HG03565 (cell line): ENCODE data around the gene ZDHHC1.

ENCODE experiments used
- ATAC-seq: cut with Tn5 transposase; IDR thresholded peaks from one replicate; pipeline ENCODE4 v1.9.1; 2021; ENCODE audit warnings: mild to moderate bottlenecking, moderate library complexity; ENCODE audit not compliant: unreplicated experiment

Gene ZDHHC1

GRCh38 chr16:67415872-67416793 lies at the start of gene ZDHHC1:
Gene ZDHHC1, minus strand, starts transcription at chr16:67416477. Its CDS starts 8,702 bp downstream, at chr16:67407775.
- ATAC-seq = no peak

DNA sequence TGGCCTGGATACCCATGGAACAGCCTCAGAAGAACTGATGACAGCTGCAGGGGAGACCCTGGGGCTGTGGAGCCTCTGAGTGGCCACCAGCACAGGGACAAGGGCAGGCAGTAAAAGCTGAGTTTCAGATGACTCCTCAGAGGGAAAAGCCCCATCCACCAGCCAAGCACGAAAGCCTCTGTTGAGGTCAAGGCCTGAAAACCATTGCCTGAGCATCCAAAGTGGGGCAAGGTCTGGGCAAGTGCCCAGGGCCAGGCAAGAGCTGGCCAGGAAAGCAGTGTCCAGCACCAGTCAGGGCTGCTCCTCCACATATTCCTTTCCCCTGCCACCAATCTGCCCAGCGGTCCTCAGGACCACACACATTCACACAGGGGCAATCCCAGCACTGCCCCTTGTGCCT lies 48.3 kb upstream of the ZDHHC1 start:
- ATAC-seq = no peak

GRCh38 chr16:67463691-67464090 lies 47.4 kb upstream of the ZDHHC1 start:
- ATAC-seq = no peak

DNA sequence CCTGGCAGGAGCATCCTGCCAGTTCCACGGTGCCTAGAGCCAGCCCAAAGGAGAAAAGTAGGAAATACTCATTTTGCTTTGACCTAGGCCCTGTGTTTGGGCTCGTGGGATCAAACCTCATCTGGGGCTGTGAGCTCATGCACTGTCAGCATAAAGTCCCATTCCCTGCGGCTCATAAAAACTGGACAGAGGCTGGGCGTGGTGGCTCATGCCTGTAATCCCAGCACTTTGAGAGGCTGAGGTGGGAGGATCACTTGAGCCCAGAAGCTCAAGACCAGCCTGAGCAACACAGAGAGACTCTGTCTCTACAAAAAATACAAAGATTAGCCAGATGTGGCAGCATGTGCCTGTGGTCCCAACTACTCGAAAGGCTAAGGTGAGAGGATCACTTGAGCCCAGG lies 46.8 kb upstream of the ZDHHC1 start:
- ATAC-seq = no peak

DNA sequence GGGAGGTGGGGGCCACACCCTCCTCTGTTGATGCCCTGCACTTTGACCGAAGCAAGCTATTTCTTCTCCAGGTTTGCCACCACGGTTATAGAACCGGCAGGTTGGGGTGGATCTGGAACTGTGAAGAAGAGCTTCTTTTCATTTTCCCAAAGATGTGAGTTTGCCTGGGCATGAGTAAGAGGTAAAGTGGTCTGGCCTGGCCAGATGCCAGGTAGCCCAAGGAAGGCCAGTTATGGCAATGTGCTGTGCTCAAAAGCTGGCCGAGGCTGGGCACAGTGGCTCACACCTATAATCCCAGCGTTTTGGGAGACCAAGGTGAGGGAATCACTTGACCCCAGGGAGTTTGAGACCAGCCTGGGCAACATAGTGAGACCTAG lies 46.0 kb upstream of the ZDHHC1 start:
- no peak for ATAC-seq

DNA sequence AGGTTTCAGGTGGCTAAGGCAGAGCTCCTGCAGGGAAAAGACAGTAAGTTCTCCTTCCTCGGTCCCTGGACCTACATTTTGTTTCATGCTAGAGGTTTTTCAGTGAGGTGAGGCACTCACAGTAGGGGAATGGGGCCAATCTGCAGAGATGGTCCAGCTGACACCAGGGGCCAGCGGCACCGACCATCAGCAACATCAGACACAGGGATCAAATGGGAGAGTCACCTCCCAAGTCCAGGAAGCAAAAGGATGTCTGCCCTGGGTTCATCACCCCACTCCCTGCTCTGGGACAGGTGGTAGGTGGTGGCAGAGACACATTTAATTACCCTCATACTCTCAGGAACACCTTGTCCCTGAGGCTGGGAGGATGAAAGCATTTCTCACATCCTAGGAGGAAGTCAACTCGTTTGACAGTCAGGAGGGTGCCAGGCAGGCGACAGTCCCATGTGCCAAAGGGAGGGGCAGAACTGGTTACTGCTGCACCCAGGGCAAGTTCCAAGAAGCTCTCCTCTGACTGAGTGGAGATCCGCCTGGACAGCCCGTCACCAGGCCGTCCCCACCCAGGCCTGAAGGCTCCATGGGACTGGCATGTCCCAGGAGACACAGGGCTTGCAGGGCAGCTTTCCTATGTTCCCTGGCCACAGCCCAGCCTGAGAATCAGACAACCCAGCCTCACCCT lies 45.5 kb upstream of the ZDHHC1 start:
- ATAC-seq = no peak

GRCh38 chr16:67460961-67461360 lies 44.7 kb upstream of the ZDHHC1 start:
- ATAC-seq = no peak

GRCh38 chr16:67460168-67460567 lies 43.9 kb upstream of the ZDHHC1 start:
- no peak for ATAC-seq

DNA sequence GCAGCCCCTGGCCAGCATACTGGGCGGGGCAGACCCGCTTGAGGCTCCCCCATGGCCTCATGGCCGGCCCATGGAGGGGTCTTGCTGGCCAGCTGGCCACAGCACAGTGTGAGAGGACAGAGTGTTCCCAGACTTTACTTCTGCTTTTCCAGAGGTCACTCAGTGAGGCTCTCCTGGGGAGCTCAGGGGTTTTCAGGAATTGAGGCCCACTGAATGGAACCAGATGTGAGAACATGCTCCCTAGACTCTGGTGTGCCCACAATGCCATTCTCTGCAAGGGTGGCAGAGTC lies 43.5 kb upstream of the ZDHHC1 start:
- ATAC-seq = no peak

DNA sequence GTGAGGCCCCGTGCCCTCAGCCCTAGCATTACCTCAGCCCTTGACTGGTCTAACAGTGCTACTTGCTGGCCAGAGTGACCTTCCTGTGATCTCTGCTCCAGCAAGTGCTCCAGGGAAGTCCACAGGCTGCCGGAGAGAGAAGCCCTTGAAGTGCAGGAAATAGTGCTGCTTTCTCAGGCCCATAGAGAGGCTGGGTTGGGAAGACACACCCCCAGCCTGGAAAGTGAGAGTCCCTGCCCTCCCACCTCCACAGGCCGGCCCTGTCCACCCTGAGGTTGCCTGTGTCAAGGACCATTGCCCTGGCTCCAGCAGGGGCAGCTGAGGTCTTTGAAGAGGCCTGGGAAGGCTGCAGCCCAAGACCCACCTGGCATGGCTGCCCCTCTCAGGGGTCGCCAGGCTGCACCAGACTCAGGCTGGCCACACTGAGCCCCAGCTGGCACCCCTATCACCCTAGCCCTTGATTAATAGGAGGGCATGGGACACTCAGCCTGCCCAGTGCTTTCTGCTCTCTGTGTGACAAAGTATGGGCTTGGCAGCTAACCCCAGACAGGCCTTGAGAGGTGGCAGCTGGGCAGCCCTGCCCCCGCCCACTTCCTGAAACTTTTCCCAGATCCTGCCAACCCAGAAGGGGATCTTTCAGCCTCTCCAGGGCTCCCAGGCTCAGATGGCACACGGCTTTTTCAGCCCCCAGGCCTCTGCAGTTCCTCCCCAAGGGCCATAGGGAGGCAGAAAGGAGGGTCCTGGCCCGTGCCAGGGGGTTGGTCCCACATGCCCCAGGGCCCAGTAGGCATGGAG lies 43.0 kb upstream of the ZDHHC1 start:
- ATAC-seq = no peak

DNA sequence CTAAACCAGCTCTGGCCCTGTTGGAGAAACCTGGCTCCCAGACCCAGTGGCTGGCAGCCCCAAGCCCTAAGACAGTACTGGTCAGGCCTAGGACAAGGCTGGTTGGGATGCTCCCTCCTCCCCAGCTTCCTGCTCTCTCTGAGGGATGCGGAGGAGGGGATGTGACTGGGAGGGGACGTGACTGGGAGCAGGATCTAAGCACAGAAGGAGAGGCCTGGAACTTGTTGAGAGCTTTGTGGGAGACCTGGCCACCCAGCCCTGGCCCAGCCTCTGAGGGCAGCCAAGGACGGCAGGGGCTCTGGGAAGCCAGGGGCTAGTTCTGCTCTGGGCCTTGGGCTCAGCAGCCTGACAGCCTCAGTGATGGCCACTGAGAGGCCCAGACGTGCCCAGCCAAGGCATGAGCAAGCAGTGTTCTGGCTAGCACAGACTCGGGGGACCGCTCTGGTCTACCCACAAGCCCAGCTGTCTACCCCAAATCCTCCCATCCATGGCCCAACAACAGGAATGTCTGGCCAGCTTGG lies 41.9 kb upstream of the ZDHHC1 start:
- ATAC-seq = no peak

- ATAC-seq = no peak
Measured at GRCh38 chr16:67457611-67458010, 41.3 kb upstream of the ZDHHC1 start.

DNA sequence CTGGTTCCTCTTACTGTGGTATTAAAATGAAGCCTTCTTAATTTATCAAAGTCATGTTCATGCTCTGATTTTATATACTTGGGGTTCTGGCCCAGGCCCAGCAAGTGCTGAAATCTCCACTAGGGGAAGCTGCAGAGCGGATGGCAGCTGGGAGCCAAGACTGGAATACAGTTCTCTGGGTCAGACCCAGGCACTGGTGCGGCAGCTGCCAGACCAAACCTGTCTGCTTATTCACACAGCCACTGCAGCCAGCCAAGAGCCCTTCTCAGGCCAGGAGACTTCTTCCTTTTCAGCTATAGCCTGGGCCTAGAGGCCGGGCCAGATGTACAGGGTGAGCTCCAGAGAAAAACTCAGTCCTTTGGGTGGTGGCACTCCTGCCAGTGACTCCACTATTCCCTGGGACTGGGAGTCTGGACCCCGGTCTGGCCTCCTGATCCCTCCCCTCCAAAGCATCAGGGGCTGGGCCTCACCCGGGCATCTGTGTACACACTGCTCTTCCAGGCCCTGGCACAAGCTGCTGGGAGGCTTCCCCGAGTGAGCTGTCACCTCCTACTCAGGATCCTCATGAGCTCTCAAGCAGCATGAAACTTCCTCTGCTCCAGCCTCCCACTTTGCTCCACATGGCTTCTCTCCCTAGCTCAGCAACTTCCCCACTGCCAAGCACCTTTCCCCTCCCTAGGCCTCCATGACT lies 40.3 kb upstream of the ZDHHC1 start:
- ATAC-seq = no peak

- no peak for ATAC-seq
Measured at GRCh38 chr16:67454852-67455251, 38.6 kb upstream of the ZDHHC1 start.

- ATAC-seq = no peak
Measured at GRCh38 chr16:67454104-67454503, 37.8 kb upstream of the ZDHHC1 start.

- no peak for ATAC-seq
Measured at GRCh38 chr16:67451704-67452435, 35.6 kb upstream of the ZDHHC1 start.

GRCh38 chr16:67451061-67451703 lies 34.9 kb upstream of the ZDHHC1 start:
- no peak for ATAC-seq

- ATAC-seq = no peak
Measured at GRCh38 chr16:67449739-67450138, 33.5 kb upstream of the ZDHHC1 start.

DNA sequence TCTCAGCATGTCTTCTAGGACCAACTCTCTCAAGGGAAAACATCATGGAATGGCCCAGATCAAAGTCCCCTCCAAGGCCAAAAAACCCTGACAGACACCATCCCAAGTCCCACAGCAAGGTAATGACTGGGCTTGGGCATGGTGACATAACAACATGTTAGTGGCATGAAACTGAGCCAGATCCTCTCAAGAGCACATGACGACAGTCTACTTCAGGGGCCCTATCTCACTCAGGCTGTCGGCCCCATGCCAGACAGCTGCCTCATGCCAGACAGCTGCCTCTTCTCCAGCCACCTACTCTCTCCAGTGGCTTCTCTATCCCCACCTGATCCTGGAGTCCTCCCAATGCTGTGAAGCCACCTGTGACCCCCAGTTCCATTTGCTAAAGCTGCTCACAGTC lies 33.1 kb upstream of the ZDHHC1 start:
- no peak for ATAC-seq

DNA sequence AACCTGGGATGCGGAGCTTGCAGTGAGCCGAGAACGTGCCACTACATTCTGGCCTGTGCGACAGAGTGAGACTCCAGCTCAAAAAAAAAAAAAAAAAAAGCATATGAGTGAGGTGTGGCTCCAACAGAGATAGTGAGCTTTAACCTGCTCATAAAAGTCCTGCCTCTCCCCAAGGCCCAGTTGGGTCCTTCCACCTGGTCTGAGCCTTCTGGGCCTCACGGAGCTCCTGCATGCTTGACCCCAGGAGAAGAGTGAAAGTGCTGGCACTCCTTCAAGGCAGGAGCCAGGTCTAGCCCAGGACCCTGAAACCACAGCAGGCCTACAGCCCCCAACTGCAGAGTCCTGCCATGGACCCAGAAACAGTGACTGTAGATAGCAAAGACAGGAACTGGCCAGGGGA lies 32.3 kb upstream of the ZDHHC1 start:
- no peak for ATAC-seq
